GM23338 (cell line): Measurements from ENCODE around the gene AKR7A3. TPM values are rescaled to one million over a fixed set of nuclear protein-coding genes. Genes with fewer than 3 reads are reported as not detected.

Source experiments
- ATAC-seq: fragments of 200-7000 bp; cut with Tn5 transposase; 3 replicates; pipeline ENCODE4 v1.9.1; 2020
- DNase-seq: peaks from one replicate; pipeline ENCODE4 v3.0.0-alpha.2; 2015; ENCODE audit warnings: low spot score
- H2AFZ ChIP-seq: fragments of 200-600 bp; sonication (generic); 2 replicates; pipeline ENCODE4 v1.8.0; 2016; ENCODE audit warnings: antibody characterized with exemption, mild to moderate bottlenecking, moderate library complexity
- H3F3A ChIP-seq: fragments of 200-600 bp; sonication (generic); replicated peaks from 2 replicates; pipeline ENCODE4 v1.8.0; 2017; ENCODE audit warnings: antibody characterized with exemption, mixed run types, low read depth
- H3K27ac ChIP-seq: fragments of 200-600 bp; sonication (generic); 2 replicates; pipeline ENCODE4 v1.6.1; 2016; ENCODE audit warnings: low read depth
- H3K27me3 ChIP-seq: fragments of 200-600 bp; sonication (generic); 2 replicates; pipeline ENCODE4 v1.8.0; 2016; ENCODE audit warnings: mild to moderate bottlenecking, mixed run types, moderate library complexity; ENCODE audit not compliant: insufficient read depth
- H3K36me3 ChIP-seq: fragments of 200-600 bp; sonication (generic); 2 replicates; pipeline ENCODE4 v1.8.0; 2016; ENCODE audit warnings: mild to moderate bottlenecking; ENCODE audit not compliant: insufficient read depth
- H3K4me1 ChIP-seq: fragments of 200-600 bp; sonication (generic); 2 replicates; pipeline ENCODE4 v1.8.0; 2016; ENCODE audit warnings: mild to moderate bottlenecking, moderate library complexity; ENCODE audit not compliant: insufficient read depth
- H3K4me2 ChIP-seq: fragments of 200-600 bp; sonication (generic); 2 replicates; pipeline ENCODE4 v1.7.1; 2017; ENCODE audit warnings: mixed run types
- H3K4me3 ChIP-seq: fragments of 200-600 bp; sonication (generic); 2 replicates; pipeline ENCODE4 v1.6.1; 2016; ENCODE audit warnings: mixed run types
- H3K79me2 ChIP-seq: fragments of 200-600 bp; sonication (generic); replicated peaks from 2 replicates; pipeline ENCODE4 v1.8.0; 2017; ENCODE audit warnings: mild to moderate bottlenecking; ENCODE audit not compliant: insufficient read depth
- H3K9me2 ChIP-seq: fragments of 200-600 bp; sonication (generic); 2 replicates; pipeline ENCODE4 v1.8.0; 2017; ENCODE audit not compliant: insufficient read depth
- H4K20me1 ChIP-seq: fragments of 200-600 bp; sonication (generic); replicated peaks from 2 replicates; pipeline ENCODE4 v1.8.0; 2017; ENCODE audit warnings: mild to moderate bottlenecking; ENCODE audit not compliant: insufficient read depth
- H3K27ac Mint-ChIP-seq: 2 replicates; pipeline ENCODE4 v1.8.0; 2020; ENCODE audit warnings: inconsistent platforms, mild to moderate bottlenecking, moderate library complexity, mixed read lengths
- H3K27me3 Mint-ChIP-seq: 3 replicates; pipeline ENCODE4 v1.8.0; 2022; ENCODE audit warnings: low read depth, mild to moderate bottlenecking, moderate library complexity, mixed read lengths, inconsistent platforms; ENCODE audit not compliant: insufficient read depth, poor library complexity
- H3K36me3 Mint-ChIP-seq: 3 replicates; pipeline ENCODE4 v1.8.0; 2021; ENCODE audit warnings: low read depth, mild to moderate bottlenecking, inconsistent platforms, moderate library complexity, mixed read lengths
- H3K4me1 Mint-ChIP-seq: 3 replicates; pipeline ENCODE4 v1.8.0; 2020; ENCODE audit warnings: mild to moderate bottlenecking, inconsistent platforms, mixed read lengths
- H3K4me3 Mint-ChIP-seq: 3 replicates; pipeline ENCODE4 v1.8.0; 2021; ENCODE audit warnings: moderate library complexity, mild to moderate bottlenecking, inconsistent platforms, mixed read lengths
- H3K9me3 Mint-ChIP-seq: 3 replicates; pipeline ENCODE4 v1.8.0; 2020; ENCODE audit warnings: moderate library complexity, mild to moderate bottlenecking, inconsistent platforms, mixed read lengths
- CREB1 ChIP-seq: fragments of 250-450 bp; sonication (Bioruptor Pico); IDR thresholded peaks from 2 replicates; pipeline ENCODE4 v1.5.0; 2020; ENCODE audit warnings: low read depth, mild to moderate bottlenecking, moderate library complexity
- EZH2 ChIP-seq: fragments of 200-600 bp; sonication (generic); IDR thresholded peaks from one replicate; pipeline ENCODE4 v1.8.0; 2017; ENCODE audit warnings: antibody characterized with exemption, mild to moderate bottlenecking, low read depth; ENCODE audit not compliant: unreplicated experiment
- EZH2phosphoT487 ChIP-seq: fragments of 200-600 bp; sonication (generic); IDR thresholded peaks from one replicate; pipeline ENCODE4 v1.8.1; 2018; ENCODE audit warnings: antibody characterized with exemption; ENCODE audit not compliant: unreplicated experiment
- JUNB ChIP-seq: IDR thresholded peaks from one replicate; pipeline ENCODE4 v1.6.1; 2016; ENCODE audit warnings: antibody characterized with exemption; ENCODE audit not compliant: unreplicated experiment
- NANOG ChIP-seq: IDR thresholded peaks from 2 replicates; pipeline ENCODE4 v1.6.1; 2016; ENCODE audit warnings: antibody characterized with exemption, borderline replicate concordance
- POLR2AphosphoS5 ChIP-seq: IDR thresholded peaks from 2 replicates; pipeline ENCODE4 v1.6.1; 2016; ENCODE audit warnings: antibody characterized with exemption, low read depth
- STAT1 ChIP-seq: IDR thresholded peaks from one replicate; pipeline ENCODE4 v1.6.1; 2016; ENCODE audit warnings: antibody characterized with exemption; ENCODE audit not compliant: unreplicated experiment
- ZNF114 ChIP-seq: fragments of 250-450 bp; sonication (Bioruptor Pico); IDR thresholded peaks from 2 replicates; pipeline ENCODE4 v1.5.0; 2020; ENCODE audit warnings: mild to moderate bottlenecking, moderate library complexity
- ZNF331 ChIP-seq: fragments of 250-450 bp; sonication (Bioruptor Pico); IDR thresholded peaks from 2 replicates; pipeline ENCODE4 v1.5.0; 2020; ENCODE audit warnings: low read depth, mild to moderate bottlenecking, moderate library complexity
- ZNF462 ChIP-seq: fragments of 250-450 bp; sonication (Bioruptor Pico); IDR thresholded peaks from 2 replicates; pipeline ENCODE4 v1.5.0; 2020; ENCODE audit warnings: mild to moderate bottlenecking, moderate library complexity
- polyA plus RNA-seq: library from polyadenylated mRNA; unstranded; fragments of >200 nt; fragmentation: Nextera tagmentation; extraction: Ambion mirVana; gene quantifications from 2 replicates; pipeline ENCODE4 v1.2.1, GENCODE V29; 2016
- total RNA-seq: library from RNA; depleted of rRNA; stranded (reverse); fragments of >200 nt; shearing (Covaris generic); gene quantifications from 2 replicates; pipeline ENCODE4 v1.2.3, GENCODE V29; 2014
- TF ChIP-seq, protein P1 (sequence below), 2 experiments: fragments of 200-600 bp in 1 of 2; sonication (generic) in 1 of 2; conservative IDR thresholded peaks; 2 replicates each; pipeline versions ENCODE4 v1.5.1 to v1.6.1; 2016 to 2017; ENCODE audit warnings: antibody characterized with exemption in 2 of 2, low read depth in 2 of 2, mild to moderate bottlenecking in 2 of 2, moderate library complexity in 1 of 2
- TF ChIP-seq, protein P2 (sequence below): IDR thresholded peaks from 2 replicates; pipeline ENCODE4 v1.6.1; 2016; ENCODE audit warnings: antibody characterized with exemption
- TF ChIP-seq, protein P3 (sequence below): IDR thresholded peaks from one replicate; pipeline ENCODE4 v1.6.1; 2018; ENCODE audit warnings: antibody characterized with exemption; ENCODE audit not compliant: unreplicated experiment

Gene AKR7A3
- total and polyA plus RNA-seq, 2 experiments from 2014 or later, result 0.14 to 0.86 TPM

DNA sequence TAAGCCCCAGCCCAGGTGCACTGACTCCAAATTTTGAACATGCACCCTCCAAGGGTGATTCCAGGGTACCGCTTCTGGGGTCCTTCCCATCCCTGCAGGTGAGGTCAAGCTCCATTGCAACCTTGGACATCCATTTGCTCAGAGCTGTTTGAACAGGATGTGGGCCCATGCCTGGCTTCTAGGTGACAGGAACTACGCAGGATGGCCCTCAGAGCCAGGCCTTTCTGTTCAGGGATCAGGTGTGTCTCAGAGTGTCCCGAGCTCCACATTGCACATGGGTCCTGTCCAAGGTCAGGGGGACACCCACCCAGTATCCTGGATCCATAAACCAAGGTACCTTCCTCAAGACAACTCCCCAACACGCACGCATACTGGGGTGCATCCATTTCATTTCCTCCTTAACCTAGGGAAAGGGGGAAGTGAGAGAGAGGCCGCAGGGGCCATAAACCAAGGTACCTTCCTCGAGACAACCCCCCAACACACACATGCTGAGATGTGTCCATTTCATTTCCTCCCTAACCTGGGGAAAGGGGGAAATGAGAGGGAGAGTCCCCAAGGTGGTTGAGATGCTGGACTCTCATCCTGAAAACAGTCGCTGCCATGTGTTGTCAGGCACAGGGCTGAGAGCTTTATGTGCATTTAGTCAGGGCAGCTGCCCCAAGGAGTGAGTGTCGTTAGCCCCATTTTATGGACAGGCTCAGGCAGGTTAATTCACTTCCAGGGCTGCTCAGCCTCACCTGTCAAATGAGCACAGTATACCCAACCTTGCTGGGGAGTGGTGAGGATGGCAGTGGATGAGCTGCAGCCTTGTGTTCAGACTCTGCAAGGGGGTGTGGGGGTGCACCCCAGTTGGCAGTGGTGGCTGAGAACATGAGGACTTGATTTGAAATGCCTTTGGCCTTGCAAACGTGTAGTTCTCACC is 25.7 kb upstream of the AKR7A3 start:
- Histone ChIP-seq H3K27me3 (peaks cover 10% of the 10 kb centered on the region), H2AFZ (no peak overlapping the region), H3K27ac (no peak overlapping the region), H4K20me1 (0 out of 2 replicates have a peak, but pooled peaks cover 3% of the 10 kb centered on the region), H3K36me3 (no peaks in the 10 kb centered on the region; the same call in 1 of the 2 replicates), H3K79me2 (no peaks in the 10 kb centered on the region; the same call in 1 of the 2 replicates), H3K4me2 (no peak overlapping the region), H3F3A (no peaks in the 10 kb centered on the region), H3K4me3 (no peak overlapping the region), H3K4me1 (0 out of 2 replicates have a peak, but pooled peaks cover 8% of the 10 kb centered on the region), H3K9me2 (no peaks in the 10 kb centered on the region)
- Mint-ChIP-seq H3K36me3 (peaks cover 14% of the 10 kb centered on the region), H3K9me3 (no peaks in the 10 kb centered on the region), H3K27me3 (peaks cover 8% of the 10 kb centered on the region), H3K27ac (no peak overlapping the region), H3K4me3 (no peak overlapping the region), H3K4me1 (peaks cover 22% of the 10 kb centered on the region)
- DNase-seq (no peak), ATAC-seq (no peak)
- TF ChIP-seq ZNF462 (CRISPR knock-in tag) (no peak), ZNF331 (CRISPR knock-in tag) (no peak), CREB1 (CRISPR knock-in tag) (no peak), EZH2phosphoT487 (no peak), STAT1 (no peak), EZH2 (no peak), POLR2AphosphoS5 (no peak), JUNB (no peak), NANOG (no peak), ZNF114 (no peak)
- TF ChIP-seq, protein P1, sequence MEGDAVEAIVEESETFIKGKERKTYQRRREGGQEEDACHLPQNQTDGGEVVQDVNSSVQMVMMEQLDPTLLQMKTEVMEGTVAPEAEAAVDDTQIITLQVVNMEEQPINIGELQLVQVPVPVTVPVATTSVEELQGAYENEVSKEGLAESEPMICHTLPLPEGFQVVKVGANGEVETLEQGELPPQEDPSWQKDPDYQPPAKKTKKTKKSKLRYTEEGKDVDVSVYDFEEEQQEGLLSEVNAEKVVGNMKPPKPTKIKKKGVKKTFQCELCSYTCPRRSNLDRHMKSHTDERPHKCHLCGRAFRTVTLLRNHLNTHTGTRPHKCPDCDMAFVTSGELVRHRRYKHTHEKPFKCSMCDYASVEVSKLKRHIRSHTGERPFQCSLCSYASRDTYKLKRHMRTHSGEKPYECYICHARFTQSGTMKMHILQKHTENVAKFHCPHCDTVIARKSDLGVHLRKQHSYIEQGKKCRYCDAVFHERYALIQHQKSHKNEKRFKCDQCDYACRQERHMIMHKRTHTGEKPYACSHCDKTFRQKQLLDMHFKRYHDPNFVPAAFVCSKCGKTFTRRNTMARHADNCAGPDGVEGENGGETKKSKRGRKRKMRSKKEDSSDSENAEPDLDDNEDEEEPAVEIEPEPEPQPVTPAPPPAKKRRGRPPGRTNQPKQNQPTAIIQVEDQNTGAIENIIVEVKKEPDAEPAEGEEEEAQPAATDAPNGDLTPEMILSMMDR (conservative IDR thresholded peaks at IDR 0.05; ENCODE audit: low read depth in 2 of 2), result no peak
- TF ChIP-seq, protein P2, sequence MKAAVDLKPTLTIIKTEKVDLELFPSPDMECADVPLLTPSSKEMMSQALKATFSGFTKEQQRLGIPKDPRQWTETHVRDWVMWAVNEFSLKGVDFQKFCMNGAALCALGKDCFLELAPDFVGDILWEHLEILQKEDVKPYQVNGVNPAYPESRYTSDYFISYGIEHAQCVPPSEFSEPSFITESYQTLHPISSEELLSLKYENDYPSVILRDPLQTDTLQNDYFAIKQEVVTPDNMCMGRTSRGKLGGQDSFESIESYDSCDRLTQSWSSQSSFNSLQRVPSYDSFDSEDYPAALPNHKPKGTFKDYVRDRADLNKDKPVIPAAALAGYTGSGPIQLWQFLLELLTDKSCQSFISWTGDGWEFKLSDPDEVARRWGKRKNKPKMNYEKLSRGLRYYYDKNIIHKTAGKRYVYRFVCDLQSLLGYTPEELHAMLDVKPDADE, result no peak
- TF ChIP-seq, protein P3, sequence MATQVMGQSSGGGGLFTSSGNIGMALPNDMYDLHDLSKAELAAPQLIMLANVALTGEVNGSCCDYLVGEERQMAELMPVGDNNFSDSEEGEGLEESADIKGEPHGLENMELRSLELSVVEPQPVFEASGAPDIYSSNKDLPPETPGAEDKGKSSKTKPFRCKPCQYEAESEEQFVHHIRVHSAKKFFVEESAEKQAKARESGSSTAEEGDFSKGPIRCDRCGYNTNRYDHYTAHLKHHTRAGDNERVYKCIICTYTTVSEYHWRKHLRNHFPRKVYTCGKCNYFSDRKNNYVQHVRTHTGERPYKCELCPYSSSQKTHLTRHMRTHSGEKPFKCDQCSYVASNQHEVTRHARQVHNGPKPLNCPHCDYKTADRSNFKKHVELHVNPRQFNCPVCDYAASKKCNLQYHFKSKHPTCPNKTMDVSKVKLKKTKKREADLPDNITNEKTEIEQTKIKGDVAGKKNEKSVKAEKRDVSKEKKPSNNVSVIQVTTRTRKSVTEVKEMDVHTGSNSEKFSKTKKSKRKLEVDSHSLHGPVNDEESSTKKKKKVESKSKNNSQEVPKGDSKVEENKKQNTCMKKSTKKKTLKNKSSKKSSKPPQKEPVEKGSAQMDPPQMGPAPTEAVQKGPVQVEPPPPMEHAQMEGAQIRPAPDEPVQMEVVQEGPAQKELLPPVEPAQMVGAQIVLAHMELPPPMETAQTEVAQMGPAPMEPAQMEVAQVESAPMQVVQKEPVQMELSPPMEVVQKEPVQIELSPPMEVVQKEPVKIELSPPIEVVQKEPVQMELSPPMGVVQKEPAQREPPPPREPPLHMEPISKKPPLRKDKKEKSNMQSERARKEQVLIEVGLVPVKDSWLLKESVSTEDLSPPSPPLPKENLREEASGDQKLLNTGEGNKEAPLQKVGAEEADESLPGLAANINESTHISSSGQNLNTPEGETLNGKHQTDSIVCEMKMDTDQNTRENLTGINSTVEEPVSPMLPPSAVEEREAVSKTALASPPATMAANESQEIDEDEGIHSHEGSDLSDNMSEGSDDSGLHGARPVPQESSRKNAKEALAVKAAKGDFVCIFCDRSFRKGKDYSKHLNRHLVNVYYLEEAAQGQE, result no peak
